Adipose tissue (tissue), 3 donors: ENCODE results near the gene TRERF1. TPM values are rescaled to one million over a fixed set of nuclear protein-coding genes. Genes with fewer than 3 reads are reported as not detected.

Source experiments
- H3K27ac ChIP-seq: one replicate; pipeline ENCODE4 v1.5.1; 2013; ENCODE audit warnings: low read depth, low read length
- WGBS, 3 donors: extraction: QIAGEN DNeasy Blood & Tissue Kit; methylation state at CpG; one replicate each; pipeline ENCODE4 v1.1.7; 2013; 5-methylcytosine and 5-hydroxymethylcytosine counted together
- polyA plus RNA-seq, 3 donors: library from polyadenylated mRNA; stranded (reverse); fragments of 200-250 nt; gene quantifications; one replicate each; pipeline ENCODE4 v1.2.3, GENCODE V29; 2013
- donor health status: healthy with polysubstance abuse.
- donor health status: Bipolar disorder and iron deficiency.
- donor health status: healthy.

The TRERF1 gene
- polyA plus RNA-seq, 3 donors: 0.91 to 3.4 (median 1.3) TPM

DNA sequence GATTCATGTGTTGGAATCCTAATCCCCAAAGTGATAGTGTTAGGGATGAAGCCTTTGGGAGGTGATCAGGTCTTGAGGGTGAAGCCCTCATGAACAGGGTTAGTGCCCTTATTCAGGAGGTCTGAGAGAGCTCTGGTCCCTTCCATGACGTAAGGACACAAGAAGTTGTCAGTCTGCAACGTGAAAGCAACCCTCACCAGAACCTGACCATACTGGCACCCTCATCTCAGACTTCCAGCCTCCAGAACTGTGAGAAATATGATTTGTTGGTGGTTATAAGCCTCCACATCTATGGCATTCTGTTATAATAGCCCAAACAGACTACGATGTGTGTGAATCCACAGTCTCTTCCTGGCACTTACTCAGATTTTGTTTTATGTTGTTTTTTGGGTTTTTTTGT, 90.7 kb downstream of the TRERF1 start:
- H3K27ac ChIP-seq: no peak overlapping the region
- WGBS, 3 donors: 90 to 93% (median 93%) methylated on average over 3 of the region's 3 CpGs

DNA sequence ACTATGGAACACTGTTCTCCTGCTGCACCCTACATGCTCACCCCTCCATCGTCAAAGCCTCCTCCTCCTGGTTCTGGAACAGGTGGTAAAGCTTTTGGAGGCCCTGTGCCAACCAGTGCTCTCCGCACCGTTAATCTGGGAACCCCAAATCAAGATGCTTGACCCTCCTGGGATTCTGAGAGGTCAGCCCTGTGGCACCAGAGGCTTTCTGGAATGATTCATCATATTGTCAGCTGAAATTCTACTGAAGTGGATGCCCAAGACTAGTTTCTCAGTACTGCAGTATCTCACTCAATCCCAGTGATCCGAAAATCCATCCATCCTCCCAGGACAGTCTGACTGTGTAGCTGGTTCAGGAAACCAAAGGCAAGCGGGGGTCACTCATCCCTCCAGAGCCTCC, 92.7 kb downstream of the TRERF1 start:
- no peak overlapping the region for H3K27ac ChIP-seq
- WGBS, 3 donors: 94 to 98% (median 95%) methylated on average over 5 of the region's 5 CpGs

DNA sequence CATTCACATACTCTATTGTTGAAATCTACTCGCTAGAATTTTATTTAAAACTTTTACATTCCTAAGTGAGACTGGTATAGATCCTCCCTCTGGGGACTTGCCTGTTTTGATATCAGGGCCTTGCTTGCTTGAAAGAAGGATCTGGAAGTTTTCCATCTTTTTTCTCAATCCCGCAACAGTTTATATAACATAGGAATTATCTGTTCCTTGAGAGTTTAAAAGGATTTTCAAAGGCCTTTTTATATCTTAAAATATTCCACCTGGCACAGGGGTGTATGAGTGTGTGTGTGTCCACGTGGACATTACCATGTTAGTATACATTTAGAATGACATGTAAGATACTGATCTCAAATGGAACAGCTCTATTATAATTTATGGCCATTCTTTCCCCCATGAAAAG, 96.3 kb downstream of the TRERF1 start:
- no peak overlapping the region for H3K27ac ChIP-seq
- WGBS, 3 donors: 74 to 79% (median 78%) methylated on average over 3 of the region's 3 CpGs

DNA sequence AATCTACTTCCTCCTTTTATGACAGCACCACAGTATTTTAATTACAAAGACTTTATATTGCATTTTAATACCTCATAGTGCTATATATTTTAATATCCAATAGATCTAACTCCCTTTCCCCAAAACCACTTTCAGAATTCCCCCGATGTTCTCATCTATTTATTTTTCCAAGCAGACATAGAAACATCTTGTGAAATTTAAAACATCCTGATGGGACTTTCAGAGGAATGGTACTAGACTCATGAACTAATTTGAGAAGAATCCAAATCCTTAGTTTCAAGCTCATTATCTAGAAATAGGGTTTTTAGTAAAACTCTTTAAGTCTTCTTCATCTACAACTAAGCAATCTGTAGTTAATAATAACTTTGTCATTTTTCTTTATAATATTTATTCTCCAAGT, 97.0 kb downstream of the TRERF1 start:
- WGBS, 3 donors: 71 to 91% (median 75%) methylated on average over 1 of the region's 1 CpG
- no peak overlapping the region for H3K27ac ChIP-seq

GRCh38 chr6:42352856-42353564, 98.7 kb downstream of the TRERF1 start:
- WGBS, 3 donors: 92 to 95% (median 94%) methylated on average over 12 of the region's 12 CpGs

GRCh38 chr6:42350911-42351310, 100.8 kb downstream of the TRERF1 start:
- 71 to 86% (median 73%) methylated on average over 3 of the region's 3 CpGs for WGBS, 3 donors
- no peak overlapping the region for H3K27ac ChIP-seq

More at GRCh38 chr6:42352856-42353564, 98.7 kb downstream of the TRERF1 start:
- no peak overlapping the region for H3K27ac ChIP-seq

- WGBS, 3 donors: 91 to 93% (median 92%) methylated on average over 10 of the region's 10 CpGs
- no peak overlapping the region for H3K27ac ChIP-seq
Measured at GRCh38 chr6:42349753-42350511, 101.8 kb downstream of the TRERF1 start.

GRCh38 chr6:42347456-42347855, 104.3 kb downstream of the TRERF1 start:
- WGBS, 3 donors: 87 to 97% (median 95%) methylated on average over 7 of the region's 7 CpGs
- no peak overlapping the region for H3K27ac ChIP-seq

DNA sequence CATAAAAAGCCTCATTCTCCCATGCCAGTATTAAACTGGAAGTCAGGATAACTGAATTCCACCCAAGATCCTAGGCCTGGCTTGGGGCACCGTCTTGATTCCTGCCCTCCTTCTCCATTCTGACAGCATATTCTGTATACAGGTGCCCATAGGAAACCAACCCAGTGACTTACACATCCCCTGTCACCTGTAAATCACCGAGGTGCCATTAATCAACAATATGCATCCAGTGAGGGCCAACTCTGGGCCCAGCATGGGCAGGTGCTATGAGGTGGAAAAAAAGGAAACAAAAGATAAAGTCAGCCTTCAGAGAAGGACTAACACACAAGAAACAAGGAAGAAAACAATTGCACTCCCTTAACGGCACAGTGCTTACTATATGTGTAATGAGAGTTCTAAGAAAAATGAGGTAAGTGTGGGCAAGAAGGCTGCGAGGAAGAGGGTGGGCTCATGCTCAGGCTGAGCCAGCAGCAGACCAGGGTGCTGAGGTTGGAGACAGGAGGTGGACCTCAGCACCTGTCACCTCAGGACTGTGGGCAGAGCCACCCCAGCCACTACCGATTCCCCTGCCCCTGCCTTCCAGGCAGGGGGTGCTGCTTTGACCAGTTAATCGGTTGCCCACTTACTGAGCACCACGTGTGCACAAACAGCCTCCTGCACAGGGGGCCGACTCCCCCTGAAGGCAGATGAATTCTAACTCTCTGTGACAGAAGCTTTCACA, 105.9 kb downstream of the TRERF1 start:
- H3K27ac ChIP-seq: no peak overlapping the region

DNA sequence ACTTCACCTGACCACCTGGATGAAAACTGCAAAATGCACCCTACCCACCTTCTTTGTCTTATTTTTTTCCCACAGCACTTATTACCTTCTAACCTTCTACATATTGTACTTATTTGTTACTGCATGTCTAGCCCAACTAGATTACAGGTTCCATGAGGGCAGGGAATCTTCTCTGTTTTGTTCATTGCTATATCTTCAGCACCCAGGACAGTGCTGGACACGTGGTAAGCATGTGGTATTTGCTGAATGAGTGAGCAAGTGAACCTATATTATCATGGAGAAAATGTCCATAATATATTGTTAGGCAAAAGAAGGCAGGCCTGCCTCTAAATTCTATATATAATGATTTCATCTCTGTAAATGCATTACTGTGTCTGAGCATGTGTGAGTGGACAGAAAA, 107.0 kb downstream of the TRERF1 start:
- WGBS, 3 donors: 83 to 89% (median 88%) methylated on average over 1 of the region's 1 CpG
- H3K27ac ChIP-seq: no peak overlapping the region

More for the DNA sequence above, 105.9 kb downstream of the TRERF1 start:
- WGBS, 3 donors: 82 to 85% (median 83%) methylated on average over 8 of the region's 8 CpGs

DNA sequence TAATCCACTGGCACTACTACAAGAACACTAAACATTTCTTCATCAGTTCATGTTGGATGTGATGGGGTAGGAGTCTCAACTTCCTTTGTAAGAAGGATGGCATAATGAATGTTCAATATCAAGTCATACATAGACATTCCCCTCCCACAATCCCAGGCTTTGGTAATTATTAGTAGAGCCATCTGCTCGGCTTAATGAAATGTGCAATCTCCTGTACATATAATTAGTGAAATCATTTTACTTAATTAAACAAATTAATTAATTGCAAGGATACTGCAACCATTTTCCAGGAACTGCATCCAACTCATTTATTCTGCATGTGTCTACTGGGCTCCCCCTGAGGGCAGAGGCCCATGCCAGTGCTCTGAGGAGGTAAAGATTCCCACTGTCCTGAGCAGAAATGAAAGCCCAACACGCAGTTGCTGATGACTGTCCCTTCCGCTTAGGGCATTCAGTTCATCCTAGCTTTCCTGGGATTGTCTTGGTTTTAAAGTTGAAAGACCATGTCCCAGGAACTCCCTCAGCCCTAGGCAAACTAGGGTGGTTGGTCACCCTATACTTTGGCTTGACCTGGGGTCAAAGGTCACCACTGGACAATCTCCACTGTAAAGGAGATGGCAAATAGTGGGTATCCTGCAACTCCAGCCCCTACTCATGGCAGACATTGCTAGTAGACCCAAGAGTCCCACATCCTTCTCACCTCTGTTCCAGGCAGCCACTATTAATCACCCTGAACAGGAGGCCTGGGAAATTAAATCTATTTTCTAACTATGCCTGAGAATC, 109.8 kb downstream of the TRERF1 start:
- 96 to 98% (median 97%) methylated on average over 3 of the region's 3 CpGs for WGBS, 3 donors

DNA sequence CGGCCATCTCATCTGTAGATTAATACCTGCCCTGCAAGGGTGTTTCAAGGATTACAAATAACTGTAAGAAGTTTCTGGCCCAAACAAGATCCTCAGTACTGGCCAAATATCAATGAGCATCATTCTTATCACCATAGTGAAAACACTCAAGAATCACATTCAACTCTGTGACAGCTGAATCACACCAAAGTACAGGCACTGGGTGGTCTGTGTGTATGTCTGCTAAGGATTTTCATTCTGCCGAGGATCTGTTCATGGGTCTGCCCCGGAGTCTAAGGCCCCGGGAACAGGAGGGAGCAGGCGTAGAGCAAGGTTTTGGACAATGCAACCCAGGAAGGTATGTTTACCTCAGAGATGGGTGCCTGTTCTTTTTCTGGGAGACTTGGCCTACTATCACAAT, 110.5 kb downstream of the TRERF1 start:
- 96% methylated on average over 5 of the region's 5 CpGs for WGBS, 3 donors
- no peak overlapping the region for H3K27ac ChIP-seq

More for the DNA sequence above, 109.8 kb downstream of the TRERF1 start:
- H3K27ac ChIP-seq: no peak overlapping the region

GRCh38 chr6:42340511-42340910, 111.2 kb downstream of the TRERF1 start:
- WGBS, 3 donors: 89 to 95% (median 94%) methylated on average over 6 of the region's 6 CpGs
- H3K27ac ChIP-seq: no peak overlapping the region

DNA sequence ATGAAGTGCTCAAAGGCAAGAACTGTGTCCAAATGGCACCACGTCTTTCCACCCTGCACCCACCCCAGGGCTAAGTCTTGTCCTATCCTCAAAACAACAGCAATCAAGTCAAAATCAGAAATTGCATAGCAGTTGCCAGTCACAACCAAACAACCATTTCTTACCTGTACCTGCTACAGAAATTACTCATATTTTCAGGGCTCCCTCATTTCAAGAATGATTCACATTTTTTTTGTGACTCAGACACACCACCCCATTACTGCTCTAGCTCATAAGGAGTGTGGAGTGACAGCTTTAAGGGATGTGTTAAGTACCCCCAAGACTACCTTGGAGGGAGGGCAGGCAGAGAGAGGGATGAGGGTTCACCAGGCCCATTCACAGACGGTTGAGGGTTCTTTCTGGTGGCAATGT, 111.7 kb downstream of the TRERF1 start:
- no peak overlapping the region for H3K27ac ChIP-seq
- WGBS, 3 donors: 85 to 93% (median 87%) methylated on average over 2 of the region's 2 CpGs

GRCh38 chr6:42338744-42339222, 112.9 kb downstream of the TRERF1 start:
- no peak overlapping the region for H3K27ac ChIP-seq
- WGBS, 3 donors: 41 to 76% (median 67%) methylated on average over 7 of the region's 7 CpGs

DNA sequence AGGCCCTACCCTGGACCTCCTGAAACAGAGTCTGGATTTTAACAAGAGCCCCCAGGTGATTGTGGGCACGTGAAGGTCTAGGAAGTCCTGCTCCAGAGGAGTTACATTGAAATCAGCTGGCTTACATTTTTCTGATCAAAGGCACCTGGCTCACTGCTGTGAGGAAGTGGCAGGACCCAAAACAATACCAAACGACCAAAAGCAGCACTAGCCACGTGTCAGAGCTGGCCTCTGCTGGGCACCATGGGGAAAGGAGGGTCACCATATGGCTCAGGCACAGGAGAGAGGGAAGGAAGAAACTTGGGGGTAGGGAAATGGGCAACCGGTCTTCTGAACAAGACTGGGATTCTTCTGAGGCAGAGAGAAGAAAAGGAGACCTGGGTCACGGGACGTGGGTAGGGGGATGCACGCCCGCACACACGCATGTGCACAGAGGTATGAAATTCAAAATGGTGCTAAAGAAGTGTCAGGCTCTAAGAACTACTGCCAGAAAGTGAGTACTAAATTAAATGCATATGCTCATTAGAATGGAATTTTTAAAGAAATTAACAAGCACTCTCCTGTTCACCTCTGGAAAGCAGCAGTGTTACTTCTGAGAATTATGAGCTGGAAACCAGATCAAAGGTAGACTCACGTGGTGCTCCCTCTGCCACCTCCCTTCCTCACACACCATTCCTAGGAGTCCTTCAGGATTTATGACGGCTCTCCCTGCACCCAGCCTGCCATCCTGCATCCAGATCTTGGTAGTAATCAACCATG, 113.6 kb downstream of the TRERF1 start:
- WGBS, 3 donors: 78 to 93% (median 78%) methylated on average over 11 of the region's 11 CpGs
- no peak overlapping the region for H3K27ac ChIP-seq

GRCh38 chr6:42336431-42336830, 115.3 kb downstream of the TRERF1 start:
- no peak overlapping the region for H3K27ac ChIP-seq
- 88 to 96% (median 90%) methylated on average over 5 of the region's 5 CpGs for WGBS, 3 donors

DNA sequence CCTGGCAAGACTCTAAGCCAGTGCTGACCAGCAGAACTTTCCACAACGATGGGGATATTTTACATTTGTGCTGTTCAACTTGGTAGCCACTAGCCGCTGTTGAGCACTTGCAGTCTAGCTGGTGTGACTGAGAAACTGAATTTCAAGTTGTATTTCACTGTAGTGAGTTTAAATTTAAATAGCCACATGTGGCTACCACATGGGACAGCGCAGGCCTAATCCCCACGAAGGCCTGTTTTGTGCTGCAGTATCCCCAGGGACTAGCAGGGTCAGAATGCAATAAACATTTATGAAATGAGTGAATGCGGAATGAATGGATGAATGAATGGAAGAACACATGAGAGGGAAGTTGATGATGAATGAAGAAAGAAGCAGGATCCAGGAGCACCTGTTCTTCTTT, 115.8 kb downstream of the TRERF1 start:
- no peak overlapping the region for H3K27ac ChIP-seq
- 78 to 98% (median 89%) methylated on average over 5 of the region's 5 CpGs for WGBS, 3 donors
